ENCODE data around the gene CARHSP1. TPM values are rescaled to one million over a fixed set of nuclear protein-coding genes. Genes with fewer than 3 reads are reported as not detected.
A peak's percentile ranks its signal among the peaks of the same experiment; 100 is the strongest.

Gene CARHSP1
- total RNA-seq, 1 donor from 2014 or later, result 115 TPM

DNA sequence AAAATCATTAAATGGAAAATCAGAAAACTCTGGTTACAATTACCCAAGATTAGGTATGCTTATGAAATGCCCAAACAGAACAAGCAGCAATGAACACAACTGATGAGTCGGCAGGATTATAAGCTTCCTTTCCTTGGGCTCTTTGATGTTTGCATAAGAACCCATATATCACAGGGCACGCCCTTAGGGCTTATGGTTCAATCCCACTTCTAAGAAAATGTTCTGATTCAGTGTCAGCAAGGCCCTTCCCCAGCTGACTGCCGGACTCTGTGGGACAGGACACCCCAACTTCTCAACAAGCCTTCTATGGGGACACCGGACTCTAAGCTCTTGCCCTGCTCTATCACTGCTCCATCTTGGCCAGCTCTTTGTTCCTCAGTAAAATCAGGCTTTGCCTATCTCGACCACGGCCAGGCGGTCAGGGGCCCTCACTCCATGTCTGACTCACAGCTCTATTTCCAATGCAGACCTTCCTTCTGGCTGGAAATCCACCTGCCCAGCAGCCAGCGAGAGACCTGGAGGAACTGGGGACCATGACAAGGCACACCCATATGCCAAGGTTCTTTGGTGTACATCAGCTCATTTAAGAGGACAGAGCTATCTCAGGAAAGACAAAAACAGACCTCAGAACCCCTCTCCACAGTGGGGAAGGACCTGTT is 40.1 kb upstream of the CARHSP1 start:
- peaks cover 46% of the 10 kb centered on the region for H3K36me3 Mint-ChIP-seq
- Histone ChIP-seq H3K4me3 (no peak overlapping the region), H4K20me1 (ENCODE audit: low read depth) (peaks cover 55% of the 10 kb centered on the region)

GRCh38 chr16:8907096-8907495 is 38.3 kb upstream of the CARHSP1 start:
- Histone ChIP-seq H3K9me3 (ENCODE audit: low read depth) (no peaks in the 10 kb centered on the region), H3K4me2 (no peak overlapping the region), H3K4me1 (no peaks in the 10 kb centered on the region), H3K79me2 (ENCODE audit: low read depth) (peaks cover 4% of the 10 kb centered on the region), H3K36me3 (peaks cover 15% of the 10 kb centered on the region), H3K4me3 (no peak overlapping the region), H3F3A (ENCODE audit: low read depth) (no peaks in the 10 kb centered on the region), H3K27me3 (no peaks in the 10 kb centered on the region), H4K20me1 (ENCODE audit: low read depth) (peaks cover 37% of the 10 kb centered on the region), H2AFZ (replicated peaks) (no peak overlapping the region), H3K9ac (no peak overlapping the region), H3K27ac (no peak overlapping the region)
- Mint-ChIP-seq H3K9me3 (no peaks in the 10 kb centered on the region), H3K36me3 (peaks cover 44% of the 10 kb centered on the region), H3K27ac (no peak overlapping the region), H3K27me3 (ENCODE audit: insufficient read depth, low read depth) (peaks cover 4% of the 10 kb centered on the region), H3K4me1 (no peaks in the 10 kb centered on the region), H3K4me3 (no peak overlapping the region)
- TF ChIP-seq EZH2phosphoT487 (IDR thresholded peaks at IDR 0.05), result no peak
- no peak for TF ChIP-seq EZH2 (IDR thresholded peaks at IDR 0.05)
- TF ChIP-seq, protein P1, sequence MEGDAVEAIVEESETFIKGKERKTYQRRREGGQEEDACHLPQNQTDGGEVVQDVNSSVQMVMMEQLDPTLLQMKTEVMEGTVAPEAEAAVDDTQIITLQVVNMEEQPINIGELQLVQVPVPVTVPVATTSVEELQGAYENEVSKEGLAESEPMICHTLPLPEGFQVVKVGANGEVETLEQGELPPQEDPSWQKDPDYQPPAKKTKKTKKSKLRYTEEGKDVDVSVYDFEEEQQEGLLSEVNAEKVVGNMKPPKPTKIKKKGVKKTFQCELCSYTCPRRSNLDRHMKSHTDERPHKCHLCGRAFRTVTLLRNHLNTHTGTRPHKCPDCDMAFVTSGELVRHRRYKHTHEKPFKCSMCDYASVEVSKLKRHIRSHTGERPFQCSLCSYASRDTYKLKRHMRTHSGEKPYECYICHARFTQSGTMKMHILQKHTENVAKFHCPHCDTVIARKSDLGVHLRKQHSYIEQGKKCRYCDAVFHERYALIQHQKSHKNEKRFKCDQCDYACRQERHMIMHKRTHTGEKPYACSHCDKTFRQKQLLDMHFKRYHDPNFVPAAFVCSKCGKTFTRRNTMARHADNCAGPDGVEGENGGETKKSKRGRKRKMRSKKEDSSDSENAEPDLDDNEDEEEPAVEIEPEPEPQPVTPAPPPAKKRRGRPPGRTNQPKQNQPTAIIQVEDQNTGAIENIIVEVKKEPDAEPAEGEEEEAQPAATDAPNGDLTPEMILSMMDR (IDR thresholded peaks at IDR 0.05), result no peak
- DNase-seq (ENCODE audit: low spot score), result no peak

More for the DNA sequence above, 40.1 kb upstream of the CARHSP1 start:
- Mint-ChIP-seq H3K4me3 (no peak overlapping the region), H3K9me3 (no peaks in the 10 kb centered on the region), H3K27ac (peak overlapping the region; percentile 78), H3K4me1 (no peaks in the 10 kb centered on the region), H3K27me3 (ENCODE audit: insufficient read depth, low read depth) (peaks cover 6% of the 10 kb centered on the region)
- no peak overlapping the region for H2AFZ ChIP-seq (replicated peaks)
- H3K4me2 ChIP-seq, result no peak overlapping the region
- peaks cover 15% of the 10 kb centered on the region for H3K79me2 ChIP-seq (ENCODE audit: low read depth)
- TF ChIP-seq, protein P1 (IDR thresholded peaks at IDR 0.05), result no peak
- TF ChIP-seq EZH2phosphoT487 (IDR thresholded peaks at IDR 0.05) (no peak), EZH2 (IDR thresholded peaks at IDR 0.05) (no peak)
- no peaks in the 10 kb centered on the region for H3K27me3 ChIP-seq
- peaks cover 15% of the 10 kb centered on the region for H3K36me3 ChIP-seq
- no peaks in the 10 kb centered on the region for H3F3A ChIP-seq (ENCODE audit: low read depth)
- no peak overlapping the region for H3K9ac ChIP-seq
- no peak overlapping the region for H3K27ac ChIP-seq
- H3K9me3 ChIP-seq (ENCODE audit: low read depth), result no peaks in the 10 kb centered on the region
- no peaks in the 10 kb centered on the region for H3K4me1 ChIP-seq
- no peak for DNase-seq (ENCODE audit: low spot score)

- peak; percentile 51 for DNase-seq (ENCODE audit: low spot score)
- Histone ChIP-seq H3K27ac (no peak overlapping the region), H4K20me1 (ENCODE audit: low read depth) (peaks cover 26% of the 10 kb centered on the region), H3K27me3 (no peaks in the 10 kb centered on the region), H3K4me1 (no peaks in the 10 kb centered on the region), H2AFZ (replicated peaks) (no peak overlapping the region), H3K4me3 (no peak overlapping the region), H3K79me2 (ENCODE audit: low read depth) (peaks cover 2% of the 10 kb centered on the region), H3K36me3 (peaks cover 17% of the 10 kb centered on the region), H3K4me2 (no peak overlapping the region), H3K9ac (no peak overlapping the region), H3F3A (ENCODE audit: low read depth) (no peaks in the 10 kb centered on the region), H3K9me3 (ENCODE audit: low read depth) (no peaks in the 10 kb centered on the region)
- H3K27me3 Mint-ChIP-seq (ENCODE audit: insufficient read depth, low read depth), result peaks cover 4% of the 10 kb centered on the region
- H3K27ac Mint-ChIP-seq, result no peak overlapping the region
- H3K9me3 Mint-ChIP-seq, result no peaks in the 10 kb centered on the region
- no peak overlapping the region for H3K4me3 Mint-ChIP-seq
- H3K4me1 Mint-ChIP-seq, result no peaks in the 10 kb centered on the region
- H3K36me3 Mint-ChIP-seq, result peaks cover 43% of the 10 kb centered on the region
- TF ChIP-seq, protein P1 (IDR thresholded peaks at IDR 0.05), result peak; percentile 54
- no peak for TF ChIP-seq EZH2phosphoT487 (IDR thresholded peaks at IDR 0.05)
Measured at GRCh38 chr16:8905795-8906591, 37.2 kb upstream of the CARHSP1 start.
